ENCODE measurements around the gene PCDHB12.
"Not testable (repeated sequence)": the region's sequence is repeated elsewhere in the genome, so short reads cannot be mapped to it uniquely, and the experiment has no call there.

Gene PCDHB12

GRCh38 chr5:141208478-141208877 lies at the start of gene PCDHB12:
Gene PCDHB12 (plus strand): TSS chr5:141208719. CDS start chr5:141208908, 189 bp downstream.
- no peak for DNase-seq (ENCODE audit: low read depth)

- DNase-seq (ENCODE audit: low read depth): no peak
Measured at GRCh38 chr5:141172381-141173204, 35.9 kb upstream of the PCDHB12 start, which contains the start of gene PCDHB7. Gene PCDHB7 (plus strand): TSS chr5:141172644. CDS start chr5:141172836, 192 bp downstream.

DNA sequence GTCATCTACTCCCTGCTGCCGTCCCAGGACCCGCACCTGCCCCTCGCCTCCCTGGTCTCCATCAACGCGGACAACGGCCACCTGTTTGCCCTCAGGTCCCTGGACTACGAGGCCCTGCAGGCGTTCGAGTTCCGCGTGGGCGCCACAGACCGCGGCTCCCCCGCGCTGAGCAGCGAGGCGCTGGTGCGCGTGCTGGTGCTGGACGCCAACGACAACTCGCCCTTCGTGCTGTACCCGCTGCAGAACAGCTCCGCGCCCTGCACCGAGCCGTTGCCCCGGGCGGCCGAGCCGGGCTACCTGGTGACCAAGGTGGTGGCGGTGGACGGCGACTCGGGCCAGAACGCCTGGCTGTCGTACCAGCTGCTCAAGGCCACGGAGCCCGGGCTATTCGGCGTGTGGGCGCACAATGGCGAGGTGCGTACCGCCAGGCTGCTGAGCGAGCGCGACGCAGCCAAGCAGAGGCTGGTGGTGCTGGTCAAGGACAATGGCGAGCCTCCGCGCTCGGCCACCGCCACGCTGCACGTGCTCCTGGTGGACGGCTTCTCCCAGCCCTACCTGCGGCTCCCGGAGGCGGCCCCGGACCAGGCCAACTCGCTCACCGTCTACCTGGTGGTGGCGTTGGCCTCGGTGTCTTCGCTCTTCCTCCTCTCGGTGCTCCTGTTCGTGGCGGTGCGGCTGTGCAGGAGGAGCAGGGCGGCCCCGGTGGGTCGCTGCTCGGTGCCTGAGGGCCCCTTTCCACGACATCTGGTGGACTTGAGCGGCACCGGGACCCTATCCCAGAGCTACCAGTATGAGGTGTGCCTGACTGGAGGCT lies 34.0 kb upstream of the PCDHB12 start:
- DNase-seq (ENCODE audit: low read depth): not testable (repeated sequence)

- DNase-seq (ENCODE audit: low read depth): no peak
Measured at GRCh38 chr5:141175933-141176332, 32.6 kb upstream of the PCDHB12 start.

- DNase-seq (ENCODE audit: low read depth): not testable (repeated sequence)
Measured at GRCh38 chr5:141177577-141178191, 30.8 kb upstream of the PCDHB12 start, which contains the start of gene PCDHB8. Gene PCDHB8 (plus strand): TSS chr5:141177790. CDS start chr5:141178035, 245 bp downstream.

DNA sequence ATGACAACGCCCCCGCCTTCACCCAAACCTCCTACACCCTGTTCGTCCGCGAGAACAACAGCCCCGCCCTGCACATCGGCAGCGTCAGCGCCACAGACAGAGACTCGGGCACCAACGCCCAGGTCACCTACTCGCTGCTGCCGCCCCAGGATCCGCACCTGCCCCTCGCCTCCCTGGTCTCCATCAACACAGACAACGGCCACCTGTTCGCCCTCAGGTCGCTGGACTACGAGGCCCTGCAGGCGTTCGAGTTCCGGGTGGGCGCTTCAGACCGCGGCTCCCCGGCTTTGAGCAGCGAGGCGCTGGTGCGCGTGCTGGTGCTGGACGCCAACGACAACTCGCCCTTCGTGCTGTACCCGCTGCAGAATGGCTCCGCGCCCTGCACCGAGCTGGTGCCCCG lies 29.1 kb upstream of the PCDHB12 start:
- not testable (repeated sequence) for DNase-seq (ENCODE audit: low read depth)

- not testable (repeated sequence) for DNase-seq (ENCODE audit: low read depth)
Measured at GRCh38 chr5:141179876-141180275, 28.6 kb upstream of the PCDHB12 start.

GRCh38 chr5:141180313-141180712 lies 28.2 kb upstream of the PCDHB12 start:
- DNase-seq (ENCODE audit: low read depth): no peak

GRCh38 chr5:141182248-141182647 lies 26.3 kb upstream of the PCDHB12 start, which contains the start of gene PCDHB16:
Gene PCDHB16 (plus strand): TSS chr5:141182387. CDS start chr5:141182560, 173 bp downstream.
- DNase-seq (ENCODE audit: low read depth): no peak

DNA sequence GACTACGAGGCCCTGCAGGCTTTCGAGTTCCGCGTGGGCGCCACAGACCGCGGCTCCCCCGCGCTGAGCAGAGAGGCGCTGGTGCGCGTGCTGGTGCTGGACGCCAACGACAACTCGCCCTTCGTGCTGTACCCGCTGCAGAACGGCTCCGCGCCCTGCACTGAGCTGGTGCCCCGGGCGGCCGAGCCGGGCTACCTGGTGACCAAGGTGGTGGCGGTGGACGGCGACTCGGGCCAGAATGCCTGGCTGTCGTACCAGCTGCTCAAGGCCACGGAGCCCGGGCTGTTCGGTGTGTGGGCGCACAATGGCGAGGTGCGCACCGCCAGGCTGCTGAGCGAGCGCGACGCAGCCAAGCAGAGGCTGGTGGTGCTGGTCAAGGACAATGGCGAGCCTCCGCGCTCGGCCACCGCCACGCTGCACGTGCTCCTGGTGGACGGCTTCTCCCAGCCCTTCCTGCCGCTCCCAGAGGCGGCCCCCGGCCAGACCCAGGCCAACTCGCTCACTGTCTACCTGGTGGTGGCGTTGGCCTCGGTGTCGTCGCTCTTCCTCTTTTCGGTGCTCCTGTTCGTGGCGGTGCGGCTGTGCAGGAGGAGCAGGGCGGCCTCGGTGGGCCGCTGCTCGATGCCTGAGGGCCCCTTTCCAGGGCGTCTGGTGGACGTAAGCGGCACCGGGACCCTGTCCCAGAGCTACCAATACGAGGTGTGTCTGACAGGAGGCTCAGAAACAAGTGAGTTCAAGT lies 24.2 kb upstream of the PCDHB12 start:
- not testable (repeated sequence) for DNase-seq (ENCODE audit: low read depth)

DNA sequence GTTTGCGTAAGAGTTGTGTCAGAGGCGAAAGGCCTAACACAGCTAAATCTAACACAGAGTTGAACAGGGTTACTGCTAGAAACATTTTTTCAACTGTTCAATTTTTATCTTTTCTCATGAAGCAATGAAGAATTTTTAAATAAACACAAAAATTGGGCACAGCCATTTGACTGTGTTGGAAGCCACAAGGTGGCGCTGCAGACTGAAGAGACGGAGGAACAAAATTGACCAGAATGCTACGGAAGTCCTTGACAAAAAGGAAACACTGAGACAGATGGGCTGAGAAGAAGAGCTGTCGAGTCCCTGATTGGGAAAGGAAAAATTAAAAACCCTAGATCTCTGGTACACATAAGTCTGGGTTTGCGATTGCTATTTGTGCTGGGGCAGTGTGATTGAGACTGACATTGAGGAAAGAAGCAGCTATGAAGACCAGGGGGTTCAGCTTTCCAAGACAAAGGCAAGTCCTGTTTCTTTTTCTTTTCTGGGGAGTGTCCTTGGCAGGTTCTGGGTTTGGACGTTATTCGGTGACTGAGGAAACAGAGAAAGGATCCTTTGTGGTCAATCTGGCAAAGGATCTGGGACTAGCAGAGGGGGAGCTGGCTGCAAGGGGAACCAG lies 21.5 kb upstream of the PCDHB12 start, which contains the start of gene PCDHB9:
TSS of gene PCDHB9 (plus strand) at position 265 of the 616 bp plus-strand sequence. CDS start at position 423, 158 bp downstream.
- no peak for DNase-seq (ENCODE audit: low read depth)

DNA sequence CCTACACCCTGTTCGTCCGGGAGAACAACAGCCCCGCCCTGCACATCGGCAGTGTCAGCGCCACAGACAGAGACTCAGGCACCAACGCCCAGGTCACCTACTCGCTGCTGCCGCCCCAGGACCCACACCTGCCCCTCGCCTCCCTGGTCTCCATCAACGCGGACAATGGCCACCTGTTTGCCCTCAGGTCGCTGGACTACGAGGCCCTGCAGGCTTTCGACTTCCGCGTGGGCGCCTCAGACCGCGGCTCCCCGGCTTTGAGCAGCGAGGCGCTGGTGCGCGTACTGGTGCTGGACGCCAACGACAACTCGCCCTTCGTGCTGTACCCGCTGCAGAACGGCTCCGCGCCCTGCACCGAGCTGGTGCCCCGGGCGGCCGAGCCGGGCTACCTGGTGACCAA lies 19.8 kb upstream of the PCDHB12 start:
- not testable (repeated sequence) for DNase-seq (ENCODE audit: low read depth)

DNA sequence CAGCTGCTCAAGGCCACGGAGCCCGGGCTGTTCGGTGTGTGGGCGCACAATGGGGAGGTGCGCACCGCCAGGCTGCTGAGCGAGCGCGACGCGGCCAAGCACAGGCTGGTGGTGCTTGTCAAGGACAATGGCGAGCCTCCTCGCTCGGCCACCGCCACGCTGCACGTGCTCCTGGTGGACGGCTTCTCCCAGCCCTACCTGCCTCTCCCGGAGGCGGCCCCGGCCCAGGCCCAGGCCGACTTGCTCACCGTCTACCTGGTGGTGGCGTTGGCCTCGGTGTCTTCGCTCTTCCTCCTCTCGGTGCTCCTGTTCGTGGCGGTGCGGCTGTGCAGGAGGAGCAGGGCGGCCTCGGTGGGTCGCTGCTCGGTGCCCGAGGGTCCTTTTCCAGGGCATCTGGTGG lies 19.4 kb upstream of the PCDHB12 start:
- not testable (repeated sequence) for DNase-seq (ENCODE audit: low read depth)

DNA sequence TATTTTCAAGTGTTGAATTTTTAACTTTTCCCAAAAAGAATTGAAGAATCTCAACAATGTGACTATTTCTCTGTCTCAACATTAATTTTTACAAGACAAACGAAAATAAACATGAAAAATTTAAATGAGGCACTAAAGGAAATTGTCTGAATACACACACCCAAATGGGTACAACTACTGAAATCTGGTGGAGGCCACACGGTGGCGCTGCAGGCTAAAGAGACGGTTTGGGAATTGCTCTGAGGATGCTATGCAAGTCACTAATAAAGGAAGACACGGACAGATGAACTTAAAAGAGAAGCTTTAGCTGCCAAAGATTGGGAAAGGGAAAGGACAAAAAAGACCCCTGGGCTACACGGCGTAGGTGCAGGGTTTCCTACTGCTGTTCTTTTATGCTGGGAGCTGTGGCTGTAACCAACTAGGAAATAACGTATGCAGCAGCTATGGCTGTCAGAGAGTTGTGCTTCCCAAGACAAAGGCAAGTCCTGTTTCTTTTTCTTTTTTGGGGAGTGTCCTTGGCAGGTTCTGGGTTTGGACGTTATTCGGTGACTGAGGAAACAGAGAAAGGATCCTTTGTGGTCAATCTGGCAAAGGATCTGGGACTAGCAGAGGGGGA lies 16.3 kb upstream of the PCDHB12 start, which contains the start of gene PCDHB10:
TSS of gene PCDHB10 (plus strand) at position 244 of the 616 bp plus-strand sequence. CDS start at position 444, 200 bp downstream.
- DNase-seq (ENCODE audit: low read depth): no peak

GRCh38 chr5:141194332-141194731 lies 14.2 kb upstream of the PCDHB12 start:
- DNase-seq (ENCODE audit: low read depth): not testable (repeated sequence)

- DNase-seq (ENCODE audit: low read depth): no peak
Measured at GRCh38 chr5:141196363-141196762, 12.2 kb upstream of the PCDHB12 start.

- DNase-seq (ENCODE audit: low read depth): no peak
Measured at GRCh38 chr5:141199359-141200235, 8.9 kb upstream of the PCDHB12 start, which contains the start of gene PCDHB11. Gene PCDHB11 (plus strand): TSS chr5:141199627. CDS start chr5:141199775, 148 bp downstream.

GRCh38 chr5:141201126-141201525 lies 7.4 kb upstream of the PCDHB12 start:
- not testable (repeated sequence) for DNase-seq (ENCODE audit: low read depth)

- not testable (repeated sequence) for DNase-seq (ENCODE audit: low read depth)
Measured at GRCh38 chr5:141201646-141202045, 6.9 kb upstream of the PCDHB12 start.
